ENCODE measurements around the gene CARD11. TPM values are rescaled to one million over a fixed set of nuclear protein-coding genes. Genes with fewer than 3 reads are reported as not detected.

The CARD11 gene
- total RNA-seq, 1 donor from 2014 or later = 6.3 TPM

DNA sequence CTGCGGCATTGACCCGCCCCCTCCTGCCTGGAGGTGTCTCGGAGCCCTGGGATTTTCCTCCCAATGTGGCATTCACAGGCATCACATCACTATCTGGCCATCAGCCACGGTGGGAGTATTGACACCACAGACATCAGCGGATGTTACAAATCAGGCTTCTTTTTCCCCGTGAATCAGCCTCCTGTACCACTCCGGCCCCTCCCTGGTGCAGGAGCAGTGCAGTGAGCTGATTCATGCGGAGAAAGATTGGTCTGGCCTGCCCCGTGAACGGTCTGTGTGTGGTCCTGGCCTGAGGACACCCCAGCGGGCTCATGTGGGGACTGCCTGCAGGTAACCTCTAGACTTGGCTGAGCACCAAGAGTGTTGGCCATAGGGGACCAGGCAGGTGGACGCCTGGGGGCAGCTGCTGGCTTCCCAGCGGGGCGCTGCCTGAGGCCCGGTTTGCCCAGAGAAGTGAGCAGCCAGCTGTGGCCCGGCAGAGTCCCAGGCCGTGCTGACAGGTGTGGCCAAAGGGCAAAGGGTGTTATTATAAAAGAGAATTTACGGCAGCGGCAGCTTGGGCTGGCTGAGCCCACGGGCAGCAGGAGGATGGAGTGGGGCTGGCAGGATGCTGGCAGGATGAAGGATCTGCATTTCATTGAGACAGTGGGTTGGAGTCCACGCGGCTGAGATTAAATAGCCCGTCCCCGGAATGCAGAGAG lies 167.5 kb downstream of the CARD11 start:
- H3K27me3 ChIP-seq (ENCODE audit: control insufficient read depth, insufficient read depth, low read length) = no peaks in the 10 kb centered on the region
- TF ChIP-seq, protein P1, sequence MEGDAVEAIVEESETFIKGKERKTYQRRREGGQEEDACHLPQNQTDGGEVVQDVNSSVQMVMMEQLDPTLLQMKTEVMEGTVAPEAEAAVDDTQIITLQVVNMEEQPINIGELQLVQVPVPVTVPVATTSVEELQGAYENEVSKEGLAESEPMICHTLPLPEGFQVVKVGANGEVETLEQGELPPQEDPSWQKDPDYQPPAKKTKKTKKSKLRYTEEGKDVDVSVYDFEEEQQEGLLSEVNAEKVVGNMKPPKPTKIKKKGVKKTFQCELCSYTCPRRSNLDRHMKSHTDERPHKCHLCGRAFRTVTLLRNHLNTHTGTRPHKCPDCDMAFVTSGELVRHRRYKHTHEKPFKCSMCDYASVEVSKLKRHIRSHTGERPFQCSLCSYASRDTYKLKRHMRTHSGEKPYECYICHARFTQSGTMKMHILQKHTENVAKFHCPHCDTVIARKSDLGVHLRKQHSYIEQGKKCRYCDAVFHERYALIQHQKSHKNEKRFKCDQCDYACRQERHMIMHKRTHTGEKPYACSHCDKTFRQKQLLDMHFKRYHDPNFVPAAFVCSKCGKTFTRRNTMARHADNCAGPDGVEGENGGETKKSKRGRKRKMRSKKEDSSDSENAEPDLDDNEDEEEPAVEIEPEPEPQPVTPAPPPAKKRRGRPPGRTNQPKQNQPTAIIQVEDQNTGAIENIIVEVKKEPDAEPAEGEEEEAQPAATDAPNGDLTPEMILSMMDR (IDR thresholded peaks at IDR 0.05; ENCODE audit: insufficient read depth, low read length, severe bottlenecking) = no peak
- no peak overlapping the region for H3K4me3 ChIP-seq (ENCODE audit: low read depth, low read length)
- H3K36me3 ChIP-seq (ENCODE audit: control insufficient read depth, insufficient read depth, low read length) = no peaks in the 10 kb centered on the region
- FAIRE-seq (no peak), DNase-seq (ENCODE audit: low read depth) (peak; percentile 64)

- Histone ChIP-seq H3K4me3 (ENCODE audit: low read depth, low read length) (no peak overlapping the region), H3K36me3 (ENCODE audit: control insufficient read depth, insufficient read depth, low read length) (no peaks in the 10 kb centered on the region), H3K27me3 (ENCODE audit: control insufficient read depth, insufficient read depth, low read length) (no peaks in the 10 kb centered on the region)
- TF ChIP-seq, protein P1 (IDR thresholded peaks at IDR 0.05; ENCODE audit: insufficient read depth, low read length, severe bottlenecking) = no peak
- FAIRE-seq = peak; percentile 98
- peak; percentile 95 for DNase-seq (ENCODE audit: low read depth)
Observed at GRCh38 chr7:2873686-2874551, 169.7 kb downstream of the CARD11 start.

DNA sequence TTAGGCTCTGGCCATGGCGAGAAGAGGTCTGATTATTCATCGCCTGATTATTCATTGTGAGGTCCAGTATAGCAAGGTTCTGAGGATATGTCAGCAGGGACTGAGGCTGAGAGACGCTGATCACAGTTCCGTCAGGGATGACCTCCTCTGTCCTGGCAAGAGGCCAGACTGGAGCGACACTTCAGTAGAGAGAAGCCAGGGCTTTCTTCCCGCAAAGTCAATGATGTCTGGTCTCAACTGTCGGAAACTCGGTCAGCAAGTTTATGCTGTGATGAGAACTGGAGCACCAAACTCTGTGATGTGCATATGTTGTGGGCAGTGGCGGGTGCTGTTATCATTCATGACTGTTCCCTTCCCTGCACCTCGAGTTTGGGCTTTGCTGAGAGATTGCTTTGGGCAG lies 170.5 kb downstream of the CARD11 start:
- no peak for DNase-seq (ENCODE audit: low read depth)
- Histone ChIP-seq H3K4me3 (ENCODE audit: low read depth, low read length) (no peak overlapping the region), H3K36me3 (ENCODE audit: control insufficient read depth, insufficient read depth, low read length) (no peaks in the 10 kb centered on the region), H3K27me3 (ENCODE audit: control insufficient read depth, insufficient read depth, low read length) (no peaks in the 10 kb centered on the region)
- TF ChIP-seq, protein P1 (IDR thresholded peaks at IDR 0.05; ENCODE audit: insufficient read depth, low read length, severe bottlenecking) = no peak
- no peak for FAIRE-seq

DNA sequence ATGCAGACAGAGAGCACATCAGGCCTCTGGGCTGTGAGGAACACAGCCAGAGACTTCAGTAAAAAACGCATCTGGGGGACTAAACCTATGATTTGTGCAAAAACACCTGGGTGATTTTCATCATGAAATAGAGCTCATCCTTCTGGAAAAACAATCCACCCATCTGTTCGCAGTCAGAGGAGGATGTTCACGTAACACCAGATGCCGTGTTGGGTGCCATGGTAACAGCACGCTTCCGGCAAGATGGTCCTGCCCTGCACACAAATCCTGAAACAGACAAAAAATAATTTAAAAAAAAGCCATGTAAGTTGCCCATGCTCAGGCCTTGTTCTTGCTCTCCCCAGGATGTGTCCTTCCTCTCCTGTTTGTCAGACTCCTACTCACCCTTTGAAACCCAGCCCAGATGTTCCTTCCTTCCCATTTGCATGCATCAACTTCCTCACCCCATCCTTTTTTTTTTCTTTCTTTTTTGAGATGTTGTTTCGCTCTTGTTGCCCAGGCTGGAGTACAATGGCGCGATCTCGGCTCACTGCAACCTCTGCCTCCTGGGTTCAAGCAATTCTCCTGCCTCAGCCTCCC lies 171.3 kb downstream of the CARD11 start:
- Histone ChIP-seq H3K4me3 (ENCODE audit: low read depth, low read length) (no peak overlapping the region), H3K27me3 (ENCODE audit: control insufficient read depth, insufficient read depth, low read length) (no peaks in the 10 kb centered on the region), H3K36me3 (ENCODE audit: control insufficient read depth, insufficient read depth, low read length) (no peaks in the 10 kb centered on the region)
- TF ChIP-seq, protein P1 (IDR thresholded peaks at IDR 0.05; ENCODE audit: insufficient read depth, low read length, severe bottlenecking) = no peak
- FAIRE-seq = no peak
- no peak for DNase-seq (ENCODE audit: low read depth)

- TF ChIP-seq, protein P1 (IDR thresholded peaks at IDR 0.05; ENCODE audit: insufficient read depth, low read length, severe bottlenecking) = no peak
- Histone ChIP-seq H3K4me3 (ENCODE audit: low read depth, low read length) (no peak overlapping the region), H3K36me3 (ENCODE audit: control insufficient read depth, insufficient read depth, low read length) (no peaks in the 10 kb centered on the region), H3K27me3 (ENCODE audit: control insufficient read depth, insufficient read depth, low read length) (no peaks in the 10 kb centered on the region)
- DNase-seq (ENCODE audit: low read depth) (peak; percentile 76), FAIRE-seq (no peak)
Observed at GRCh38 chr7:2870471-2870931, 173.2 kb downstream of the CARD11 start.
